HG02852 (cell line): ENCODE results near the gene LHX3.
"Not testable (repeated sequence)": the region's sequence is repeated elsewhere in the genome, so short reads cannot be mapped to it uniquely, and the experiment has no call there.

Experiments
- ATAC-seq: cut with Tn5 transposase; IDR thresholded peaks from one replicate; pipeline ENCODE4 v1.9.1; 2021; ENCODE audit warnings: mild to moderate bottlenecking, moderate library complexity; ENCODE audit not compliant: unreplicated experiment

Gene LHX3

DNA sequence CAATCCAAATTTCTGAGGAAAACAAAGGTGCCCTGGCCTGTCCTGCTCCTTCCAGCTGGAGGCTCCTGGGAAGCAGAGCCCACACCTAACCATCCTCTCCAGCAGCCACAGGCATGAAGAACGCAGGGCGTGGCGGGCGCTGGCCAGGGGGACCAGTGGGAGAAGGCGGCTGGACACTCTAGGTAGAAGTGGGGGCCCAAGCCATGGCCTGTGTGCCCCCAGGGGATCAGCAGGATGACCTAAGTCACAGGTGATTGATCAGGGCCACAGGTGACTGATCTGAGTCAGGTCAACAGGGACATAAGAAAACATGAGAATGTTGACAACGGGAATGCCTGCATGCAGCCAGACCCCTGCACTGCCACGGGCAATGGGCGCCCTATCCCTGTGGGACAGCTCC, 37.3 kb upstream of the LHX3 start:
- no peak for ATAC-seq

GRCh38 chr9:136241542-136241941, 36.6 kb upstream of the LHX3 start:
- ATAC-seq: no peak

GRCh38 chr9:136240941-136241340, 36.0 kb upstream of the LHX3 start:
- no peak for ATAC-seq

DNA sequence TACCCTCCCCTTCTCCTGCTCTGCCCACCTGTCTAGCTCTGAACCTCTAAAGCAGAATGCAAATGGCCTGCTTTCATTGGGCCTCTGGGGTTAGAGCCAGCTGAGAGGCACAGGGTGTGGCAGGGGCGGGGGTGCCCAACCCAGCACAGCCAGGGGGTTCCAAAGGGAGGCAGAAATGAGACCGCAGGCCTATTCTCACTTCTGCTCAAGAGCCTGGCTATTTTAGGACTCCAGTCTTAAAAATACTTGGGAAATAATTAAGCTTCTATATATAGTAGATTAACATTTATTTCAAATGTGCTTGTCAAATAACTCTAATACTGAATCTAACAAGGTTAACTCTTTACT, 35.0 kb upstream of the LHX3 start:
- ATAC-seq: no peak

- no peak for ATAC-seq
These were observed 34.4 kb upstream of the LHX3 start for GRCh38 chr9:136239135-136239982.

DNA sequence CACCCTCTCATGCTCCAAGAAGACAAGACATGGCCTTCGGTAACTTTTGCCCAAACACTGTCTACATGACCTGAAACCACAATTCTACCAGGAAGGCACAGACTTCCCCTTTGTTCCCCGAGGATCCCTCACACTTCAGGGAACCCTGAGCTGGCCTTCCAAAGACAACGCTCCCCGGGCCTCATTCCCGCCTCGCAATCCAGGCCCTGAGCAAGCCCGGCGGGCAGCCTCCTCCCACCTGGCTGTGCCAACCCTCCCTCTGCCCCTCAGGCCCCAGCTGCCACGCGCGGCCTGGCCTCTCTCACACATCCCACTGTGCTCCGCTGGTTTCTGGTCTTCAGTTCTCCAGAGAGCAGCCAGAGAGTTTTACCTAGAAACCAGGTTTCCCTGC, 33.4 kb upstream of the LHX3 start:
- no peak for ATAC-seq

DNA sequence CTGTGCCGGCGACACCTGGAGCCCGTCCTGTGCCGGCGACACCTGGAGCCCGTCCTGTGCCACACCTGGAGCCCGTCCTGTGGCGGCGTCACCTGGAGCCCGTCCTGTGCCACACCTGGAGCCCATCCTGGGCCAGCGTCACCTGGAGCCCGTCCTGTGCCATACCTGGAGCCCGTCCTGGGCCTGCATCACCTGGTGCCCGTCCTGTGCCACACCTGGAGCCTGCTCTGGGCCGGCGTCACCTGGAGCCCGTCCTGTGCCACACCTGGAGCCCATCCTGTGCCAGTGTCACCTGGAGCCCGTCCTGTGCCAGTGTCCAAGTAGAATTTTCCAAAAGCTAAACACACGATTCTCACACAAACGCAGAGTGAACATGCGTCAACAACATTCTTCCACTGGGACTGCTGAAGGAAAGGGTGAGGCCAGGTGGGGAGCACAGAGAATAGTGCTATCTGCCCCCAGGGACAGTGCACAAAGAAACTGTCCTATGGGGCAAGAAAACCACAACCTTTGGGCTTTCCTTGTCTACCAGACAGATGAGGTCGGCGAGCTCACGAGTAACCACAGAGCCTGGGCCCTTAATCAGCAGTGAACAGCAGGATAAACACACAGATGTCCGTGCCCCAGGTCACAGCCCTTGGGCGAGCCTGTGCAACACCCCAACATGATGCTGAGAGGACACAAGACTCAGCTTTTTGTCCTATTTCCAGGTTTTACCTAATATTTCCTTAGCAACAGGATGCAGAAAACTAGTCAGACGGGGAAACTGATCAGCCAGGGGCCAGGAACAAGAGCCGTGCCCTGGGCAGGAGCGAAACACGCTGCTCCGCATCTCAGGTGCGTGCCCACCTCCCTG, 32.8 kb upstream of the LHX3 start:
- ATAC-seq: no peak

DNA sequence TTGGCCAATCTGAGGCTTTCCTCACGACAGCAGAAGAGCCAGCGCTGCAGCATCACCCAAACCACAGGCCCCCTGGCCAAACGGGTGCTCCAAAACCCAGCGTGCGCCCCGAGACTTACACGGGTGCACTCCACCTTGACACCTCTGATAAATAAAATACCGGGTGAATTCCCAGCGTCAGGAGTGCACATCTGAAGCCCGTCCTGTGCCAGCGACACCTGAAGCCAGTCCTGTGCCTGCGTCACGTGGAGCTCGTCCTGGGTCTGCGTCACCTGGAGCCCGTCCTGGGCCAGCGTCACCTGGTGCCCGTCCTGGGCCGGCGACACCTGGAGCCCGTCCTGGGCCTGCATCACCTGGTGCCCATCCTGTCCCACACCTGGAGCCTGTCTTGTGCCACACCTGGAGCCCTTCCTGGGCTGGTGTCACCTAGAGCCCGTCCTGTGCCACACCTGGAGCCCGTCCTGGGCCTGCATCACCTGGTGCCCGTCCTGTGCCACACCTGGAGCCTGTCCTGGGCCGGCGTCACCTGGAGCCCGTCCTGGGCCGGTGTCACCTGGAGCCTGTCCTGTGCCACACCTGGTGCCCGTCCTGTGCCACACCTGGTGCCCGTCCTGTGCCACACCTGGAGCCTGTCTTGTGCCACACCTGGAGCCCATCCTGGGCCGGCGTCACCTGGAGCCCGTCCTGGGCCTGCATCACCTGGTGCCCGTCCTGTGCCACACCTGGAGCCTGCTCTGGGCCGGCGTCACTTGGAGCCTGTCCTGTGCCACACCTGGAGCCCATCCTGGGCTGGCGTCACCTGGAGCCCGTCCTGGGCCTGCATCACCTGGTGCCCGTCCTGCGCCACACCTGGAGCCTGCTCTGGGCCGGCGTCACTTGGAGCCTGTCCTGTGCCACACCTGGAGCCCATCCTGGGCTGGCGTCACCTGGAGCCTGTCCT, 31.8 kb upstream of the LHX3 start:
- ATAC-seq: not testable (repeated sequence)

DNA sequence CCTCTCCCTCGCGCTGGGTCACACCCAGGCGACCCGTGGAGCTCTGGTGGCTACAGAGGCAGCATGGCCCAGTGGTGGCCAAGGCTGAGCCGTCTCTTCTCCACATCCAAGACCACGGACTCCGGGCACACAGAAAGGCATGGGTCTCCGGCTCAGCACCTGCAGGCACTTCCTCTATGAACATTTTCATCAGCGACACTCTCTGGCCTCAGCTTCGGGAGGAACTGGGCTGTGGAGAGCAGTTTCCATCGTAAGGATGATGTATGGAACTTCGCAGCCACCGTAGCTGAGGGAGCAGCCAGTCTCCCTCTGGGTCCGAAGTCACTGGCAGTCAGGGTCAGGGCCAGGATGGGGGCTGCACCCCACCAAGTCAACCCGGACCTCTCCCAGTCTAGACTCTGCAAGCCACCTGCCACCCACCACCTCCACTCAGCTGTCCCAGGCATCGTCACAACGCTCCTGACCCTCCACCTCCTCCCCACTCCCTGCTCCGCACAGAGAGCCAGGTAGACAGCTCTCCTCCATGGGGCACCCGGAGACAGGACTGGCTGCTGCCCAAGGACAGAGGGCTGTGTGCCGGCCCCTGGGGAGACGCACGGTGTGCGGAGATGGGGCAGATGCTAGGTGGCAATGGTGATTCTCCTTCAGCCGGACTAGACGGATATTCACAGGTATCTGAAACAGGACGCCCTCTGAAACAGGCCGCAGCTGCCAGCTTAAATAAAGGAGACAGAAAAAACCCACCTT, 31.0 kb upstream of the LHX3 start:
- ATAC-seq: no peak

DNA sequence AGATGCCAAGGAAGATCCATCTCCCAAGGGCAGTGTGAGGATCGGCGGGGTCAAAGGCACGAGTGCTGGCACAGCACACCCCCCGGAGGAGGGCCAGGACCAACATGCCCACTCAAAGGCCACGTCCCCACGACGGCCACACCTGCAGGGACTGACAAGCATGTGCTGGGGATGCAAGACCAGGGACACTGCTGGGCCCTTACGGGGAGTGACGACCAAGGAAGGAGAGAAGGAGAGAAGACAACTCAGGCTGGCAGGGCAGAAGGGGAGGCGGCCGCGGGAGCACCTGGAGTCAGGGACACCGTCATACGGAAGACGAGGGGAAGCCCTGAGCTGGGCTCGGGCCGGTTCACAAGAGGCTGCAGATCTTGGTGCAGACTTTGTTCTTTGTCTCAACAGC, 30.2 kb upstream of the LHX3 start:
- no peak for ATAC-seq

GRCh38 chr9:136234597-136234996, 29.7 kb upstream of the LHX3 start:
- ATAC-seq: no peak

DNA sequence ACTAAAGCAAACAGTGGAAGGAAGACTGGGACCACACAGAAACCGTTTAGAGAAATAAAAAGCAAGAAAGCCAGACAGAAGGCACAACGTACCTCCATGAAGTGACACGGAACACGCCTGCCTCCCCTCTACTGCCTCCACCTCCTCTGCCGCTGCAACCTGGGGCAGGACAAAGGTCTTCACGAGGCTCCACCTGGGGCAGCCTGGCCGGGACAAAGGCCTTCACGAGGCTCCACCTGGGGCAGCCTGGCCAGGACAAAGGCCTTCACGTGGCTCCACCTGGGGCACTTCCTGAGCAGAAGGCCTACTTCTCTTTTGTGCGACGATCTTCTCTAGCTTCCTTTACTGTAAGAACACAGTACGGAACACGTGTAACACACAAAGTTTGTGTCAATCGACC, 28.9 kb upstream of the LHX3 start:
- no peak for ATAC-seq

DNA sequence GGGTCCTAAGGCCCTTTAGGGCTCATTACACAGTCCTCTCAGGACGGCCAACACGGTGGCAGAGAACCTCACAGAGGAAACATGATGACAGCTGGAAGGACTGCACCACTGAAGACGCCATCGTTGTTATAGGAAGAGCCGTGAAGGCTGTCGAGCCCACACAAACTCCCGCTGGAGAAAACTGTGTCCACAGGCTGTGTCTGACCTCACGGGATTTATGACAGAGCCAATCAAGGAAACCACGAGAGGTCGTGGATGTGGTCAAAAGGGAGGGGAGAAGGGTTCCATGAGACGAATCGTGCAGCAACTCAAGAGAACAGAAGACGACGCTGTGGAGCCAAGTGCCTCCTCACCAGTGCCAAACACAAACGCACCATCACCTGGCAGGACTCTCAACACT, 28.5 kb upstream of the LHX3 start:
- no peak for ATAC-seq

DNA sequence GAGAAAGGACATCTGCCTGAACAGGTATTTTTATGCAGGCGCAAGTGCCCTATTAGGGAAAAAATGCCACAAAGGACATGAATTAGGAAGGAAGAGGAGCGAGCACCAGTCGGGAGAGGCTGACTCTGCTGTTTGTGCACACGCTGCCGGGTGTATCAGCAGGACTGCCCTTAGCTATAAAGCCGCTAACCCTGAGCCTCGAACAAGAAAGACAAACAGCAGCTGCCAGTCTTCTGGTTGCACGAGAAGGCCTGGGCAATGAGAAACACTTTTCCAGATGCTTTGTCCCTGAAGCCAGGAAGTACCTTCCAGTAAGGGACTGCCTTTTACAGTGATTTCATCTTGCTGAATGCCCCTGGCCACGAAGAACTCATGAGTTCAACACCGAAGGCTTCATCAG, 28.0 kb upstream of the LHX3 start:
- ATAC-seq: no peak

DNA sequence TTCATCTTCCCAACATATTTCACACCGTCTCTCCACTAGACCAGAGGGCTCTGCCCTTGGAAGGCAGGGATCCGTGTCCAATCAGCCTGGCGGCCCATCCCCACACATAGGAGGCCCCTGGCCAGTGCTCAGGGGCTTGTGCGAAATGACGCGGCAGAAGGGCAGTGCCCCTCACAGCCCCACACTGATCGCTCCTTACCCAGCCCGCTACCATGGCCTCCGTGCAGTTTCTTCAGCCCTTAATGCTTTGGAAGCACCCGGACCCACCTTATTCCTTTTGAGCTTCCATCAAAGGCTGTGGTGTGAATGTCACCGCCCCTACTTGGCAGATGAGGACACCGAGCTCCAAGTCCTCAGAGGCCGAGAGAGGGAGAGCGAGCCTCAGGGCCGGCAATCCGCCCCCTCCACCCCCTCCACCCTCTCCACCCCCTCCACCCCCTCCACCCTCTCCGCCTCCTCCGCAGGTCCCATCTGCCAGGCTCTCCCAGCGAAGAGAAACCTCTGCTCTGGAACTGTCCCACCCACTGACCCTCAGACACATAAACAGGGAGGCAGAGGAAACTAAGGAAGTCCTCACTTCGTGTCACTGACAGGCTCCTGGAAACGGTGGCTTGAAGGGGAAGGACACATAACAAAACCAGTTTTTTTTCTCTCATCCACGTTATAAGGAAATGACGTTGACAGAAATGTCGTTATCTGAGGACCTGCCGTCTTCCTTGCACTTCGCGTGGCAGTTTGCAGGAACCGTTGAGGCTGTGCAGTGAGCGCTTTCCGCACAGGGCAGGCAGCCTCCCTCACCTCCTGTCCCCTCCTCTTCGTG, 26.8 kb upstream of the LHX3 start:
- no peak for ATAC-seq

GRCh38 chr9:136230773-136231172, 25.8 kb upstream of the LHX3 start:
- ATAC-seq: no peak

GRCh38 chr9:136230365-136230764, 25.4 kb upstream of the LHX3 start:
- no peak for ATAC-seq

DNA sequence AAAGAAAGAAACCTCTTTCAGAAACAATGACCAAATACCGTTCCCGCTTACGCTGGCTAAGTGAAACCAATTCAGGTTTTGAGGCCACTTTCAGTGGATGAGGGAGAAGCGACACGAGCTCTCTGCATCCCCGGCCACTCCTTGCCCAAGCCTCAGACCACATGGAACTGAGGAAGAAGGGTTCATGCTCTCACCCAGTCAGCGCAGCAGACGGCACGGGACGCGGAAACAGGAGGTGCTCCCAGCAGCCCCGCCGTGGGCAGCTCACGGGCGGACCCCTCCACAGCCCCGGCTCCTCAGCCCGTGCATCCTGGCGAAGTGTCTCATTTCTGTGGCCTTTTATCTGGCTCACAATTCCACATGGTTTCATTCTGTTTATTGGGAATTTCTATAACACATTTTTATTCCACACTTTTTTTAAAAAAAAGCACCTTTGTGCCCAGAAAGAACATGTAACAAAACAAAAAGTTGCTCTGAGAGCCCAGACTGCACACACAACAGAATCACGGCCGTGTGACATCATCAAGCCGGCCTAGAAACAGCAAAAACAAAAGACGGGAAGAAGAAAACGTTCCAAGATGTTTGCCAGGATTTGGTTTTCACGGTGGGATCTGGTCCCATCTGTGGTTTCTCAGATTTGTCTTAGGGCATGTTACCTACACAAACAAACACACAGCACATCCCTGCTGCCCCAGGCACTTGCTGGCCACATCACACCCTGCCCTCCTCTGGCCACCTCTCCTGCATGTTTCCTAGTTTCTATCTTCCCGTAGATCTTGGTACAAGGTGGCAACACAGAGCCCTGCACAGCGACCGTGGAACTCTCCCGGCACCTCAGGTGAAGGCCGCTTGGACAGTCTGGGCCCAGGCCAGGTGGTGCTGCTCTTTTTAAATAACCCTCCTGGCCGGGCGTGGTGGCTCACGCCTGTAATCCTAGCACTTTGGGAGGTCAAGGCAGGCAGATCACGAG, 24.5 kb upstream of the LHX3 start:
- no peak for ATAC-seq
